Right ventricle myocardium superior (tissue), 1 donor: ENCODE results near the gene OLFML2A. TPM values are rescaled to one million over a fixed set of nuclear protein-coding genes. Genes with fewer than 3 reads are reported as not detected.

Experiments
- ATAC-seq: fragments of 200-7000 bp; cut with Tn5 transposase; one replicate; pipeline ENCODE4 v1.9.1; 2020; ENCODE audit warnings: mild to moderate bottlenecking; ENCODE audit not compliant: poor library complexity
- DNase-seq: peaks from one replicate; pipeline ENCODE4 v3.0.0-alpha.2; 2020
- intact Hi-C: fragments of 100-400 bp; cut with DNase I; formaldehyde crosslinking; loops from one replicate; pipeline ENCODE4 v1.11.2; 2022
- total RNA-seq: library from RNA; stranded (reverse); fragmentation: NEBNext Ultra II Directional; extraction: Animal tissue kit (Norgen Biotek cat#: 25700); gene quantifications from one replicate; pipeline ENCODE4 v1.2.1, GENCODE V29; 2021
- donor health status: DM: no; HTN: yes; CAD: no; lungs with severe emphysema.

The OLFML2A gene
- total RNA-seq, 1 donor from 2014 or later = 27.5 TPM

DNA sequence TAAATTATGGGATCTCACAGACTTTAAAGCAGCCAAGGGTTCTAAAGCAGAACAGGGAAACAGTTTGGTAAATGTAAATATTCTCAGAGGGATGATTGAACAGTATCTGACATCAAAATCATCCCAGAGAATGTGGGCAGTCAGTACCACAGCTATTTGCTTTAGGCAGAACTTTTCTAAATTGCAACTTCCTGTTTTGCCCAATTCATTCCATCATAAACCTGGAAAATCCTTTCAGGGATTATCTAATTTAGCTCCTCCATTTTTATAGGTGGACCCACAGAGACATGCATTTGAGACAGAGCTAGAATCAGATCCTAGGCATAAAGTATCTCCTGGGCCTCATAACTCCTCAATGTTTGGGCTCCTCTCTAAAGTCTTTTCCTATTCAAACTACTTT, 18.2 kb upstream of the OLFML2A start:
- DNase-seq = no peak
- intact Hi-C loops = no loop called here
- ATAC-seq = no peak

DNA sequence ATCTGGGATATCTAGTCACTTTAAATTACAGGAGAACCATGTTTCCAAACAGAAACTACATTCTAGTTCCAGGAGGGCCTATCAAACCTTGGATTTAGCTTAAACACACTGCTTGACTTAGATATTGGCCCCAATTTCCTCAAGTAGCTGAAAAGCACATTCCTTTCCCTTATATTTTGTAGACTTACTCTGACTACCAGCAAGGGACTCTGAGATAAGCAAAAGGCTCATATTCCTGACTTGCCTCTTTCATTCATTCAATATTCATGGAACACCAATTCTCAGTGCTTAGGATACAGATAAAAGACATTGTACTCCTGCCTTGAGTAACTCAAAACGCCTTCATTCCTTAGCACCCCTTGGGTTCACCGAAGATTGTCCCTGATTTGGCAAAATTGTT, 17.6 kb upstream of the OLFML2A start:
- intact Hi-C loops = no loop called here
- DNase-seq = no peak

DNA sequence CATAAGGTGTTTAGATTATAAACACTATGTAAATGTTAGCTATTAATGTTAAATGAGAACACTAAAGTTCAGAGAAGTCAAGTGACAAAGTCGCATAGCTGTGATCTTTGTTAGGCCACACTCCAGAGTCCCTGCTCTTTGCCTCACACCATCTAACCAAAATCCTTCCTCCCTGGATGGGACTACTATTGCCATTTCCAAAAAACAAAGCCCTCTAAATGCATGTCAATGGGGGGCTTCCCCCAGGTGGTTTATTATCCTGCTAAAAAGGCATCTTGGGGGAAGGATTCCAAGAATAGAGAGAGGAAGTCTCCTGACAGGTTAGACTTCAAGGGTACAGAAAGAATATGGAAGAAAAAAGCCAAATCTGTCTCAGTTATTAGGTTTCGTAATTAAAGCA, 16.2 kb upstream of the OLFML2A start:
- DNase-seq (no peak), ATAC-seq (no peak)
- intact Hi-C loops = no loop called here

More for the DNA sequence above, 17.6 kb upstream of the OLFML2A start:
- no peak for ATAC-seq

DNA sequence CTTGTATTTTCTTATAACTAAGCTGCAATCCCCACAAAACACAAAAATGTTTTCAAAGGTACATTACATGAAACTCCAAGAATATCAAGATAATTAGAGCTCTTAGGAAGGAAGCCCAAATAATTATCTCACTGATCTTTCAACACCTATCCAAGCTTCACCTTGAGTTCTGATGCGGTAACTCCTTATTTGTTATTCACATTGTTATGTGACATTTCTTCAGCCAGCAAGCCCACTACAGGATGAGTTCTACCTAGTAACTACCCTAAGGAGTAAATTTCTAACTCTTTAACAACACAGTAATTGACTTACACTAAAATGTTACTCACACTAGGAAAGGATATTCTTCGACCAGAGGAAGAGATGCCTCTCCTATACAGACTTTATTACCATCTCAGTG, 15.7 kb upstream of the OLFML2A start:
- no peak for DNase-seq
- ATAC-seq = no peak
- intact Hi-C loops = no loop called here

DNA sequence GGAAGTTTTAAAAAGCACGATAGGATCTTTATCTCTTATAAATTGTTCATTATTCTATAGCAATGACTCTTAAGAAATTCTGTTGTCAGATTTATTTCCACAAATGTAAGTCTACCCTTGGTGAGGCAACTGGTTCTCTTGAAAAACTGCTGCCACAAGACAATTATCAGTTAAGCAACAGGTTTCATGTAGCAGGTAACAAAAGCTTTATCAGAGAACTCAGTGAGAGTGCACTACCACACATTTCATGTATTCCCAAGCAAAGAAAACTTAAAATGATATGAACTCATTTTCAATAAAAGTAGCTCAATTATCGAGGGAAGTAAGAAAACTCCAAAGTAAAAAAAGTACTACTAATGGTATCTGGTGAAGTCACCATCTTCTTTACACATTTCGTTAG, 15.2 kb upstream of the OLFML2A start:
- intact Hi-C loops = no loop called here
- ATAC-seq = no peak
- DNase-seq = no peak

DNA sequence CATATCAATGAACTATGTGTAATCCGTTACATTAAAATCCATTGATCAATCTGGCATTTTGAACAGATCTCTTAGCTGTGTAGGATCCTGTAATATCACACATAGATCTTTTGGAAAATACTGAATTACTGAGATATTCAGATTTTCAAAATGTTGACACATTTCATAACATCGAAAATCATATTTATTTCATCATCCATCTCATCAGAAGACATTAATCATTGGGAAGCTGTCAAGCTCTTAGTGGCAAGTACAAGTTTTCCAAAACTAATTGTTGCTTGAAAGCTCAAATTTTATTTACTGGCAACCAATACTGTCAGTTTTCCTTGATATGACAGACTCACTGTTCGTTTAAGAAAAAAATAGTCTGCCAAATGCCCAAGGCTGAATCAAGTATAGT, 14.3 kb upstream of the OLFML2A start:
- ATAC-seq = no peak
- intact Hi-C loops = no loop called here

DNA sequence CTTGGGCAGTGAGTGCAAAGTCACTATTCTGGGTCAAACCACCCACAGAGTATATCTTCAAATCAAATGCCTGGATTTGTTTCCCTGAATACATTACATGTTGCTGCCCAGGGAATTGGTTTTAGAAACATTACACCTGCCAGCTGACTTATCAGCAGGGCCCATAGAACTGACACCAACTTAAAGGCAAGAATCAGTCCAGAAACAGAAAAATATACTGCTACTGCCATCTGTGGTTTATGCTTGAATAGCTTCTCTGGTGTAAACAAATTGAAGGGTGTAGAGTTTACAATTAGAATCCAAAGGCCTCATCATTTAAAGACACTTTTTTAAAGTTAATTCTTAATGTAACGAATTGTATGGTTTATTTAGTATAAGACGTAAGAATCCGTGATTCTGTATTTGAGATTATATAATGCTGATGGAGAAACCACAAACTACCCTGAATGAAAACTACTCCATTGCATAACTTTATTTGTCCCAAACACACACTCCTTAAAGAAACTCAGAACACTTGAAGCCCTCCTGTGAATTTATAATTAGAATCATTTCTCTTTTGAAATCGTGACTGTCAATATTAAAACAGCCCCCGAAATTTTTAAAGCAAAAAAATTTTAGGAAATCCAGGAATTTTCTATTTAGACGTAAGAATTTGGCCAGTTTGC, 12.0 kb upstream of the OLFML2A start:
- ATAC-seq (no peak), DNase-seq (no peak)
- intact Hi-C loops = no loop called here

More for the DNA sequence above, 14.3 kb upstream of the OLFML2A start:
- DNase-seq = no peak

DNA sequence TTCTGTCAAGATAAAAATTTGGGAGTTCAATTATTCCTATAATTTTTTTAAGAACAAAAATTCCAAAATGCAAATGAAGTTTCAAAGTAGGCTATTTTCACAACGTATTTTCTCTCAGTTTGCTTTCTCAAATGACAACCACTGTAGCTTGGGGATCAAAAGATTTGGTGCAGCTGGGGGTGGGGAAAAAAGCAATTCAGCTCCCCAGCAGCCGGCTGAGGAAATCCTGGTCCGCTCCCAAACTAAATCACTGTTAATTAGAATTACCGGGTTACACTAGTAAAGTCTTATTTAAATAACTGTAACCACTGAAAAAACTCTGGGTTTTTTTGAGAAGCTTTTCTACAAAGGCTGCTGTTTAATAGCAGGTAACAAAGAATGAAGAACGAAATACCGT, 11.5 kb upstream of the OLFML2A start:
- intact Hi-C loops = no loop called here
- no peak for DNase-seq
- ATAC-seq = no peak

DNA sequence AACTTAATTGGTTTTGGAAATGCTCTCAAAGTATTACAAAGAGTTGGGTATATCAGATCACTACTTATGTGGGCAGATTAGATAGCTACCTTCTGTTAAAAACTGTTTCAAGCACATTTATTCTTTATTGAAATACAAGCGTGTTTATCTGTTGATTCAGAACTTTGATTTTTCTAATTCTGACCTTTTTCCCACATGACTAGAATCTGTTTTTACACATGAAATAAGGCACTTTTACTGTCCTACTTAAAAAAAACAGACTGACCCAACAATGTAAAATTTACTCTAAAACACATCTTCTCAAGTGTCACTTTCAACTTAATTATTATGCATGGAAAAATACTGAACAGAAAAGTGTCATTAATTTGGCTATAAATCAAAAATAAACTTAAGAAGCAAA, 10.6 kb upstream of the OLFML2A start:
- ATAC-seq (no peak), DNase-seq (no peak)
- intact Hi-C loops = no loop called here

DNA sequence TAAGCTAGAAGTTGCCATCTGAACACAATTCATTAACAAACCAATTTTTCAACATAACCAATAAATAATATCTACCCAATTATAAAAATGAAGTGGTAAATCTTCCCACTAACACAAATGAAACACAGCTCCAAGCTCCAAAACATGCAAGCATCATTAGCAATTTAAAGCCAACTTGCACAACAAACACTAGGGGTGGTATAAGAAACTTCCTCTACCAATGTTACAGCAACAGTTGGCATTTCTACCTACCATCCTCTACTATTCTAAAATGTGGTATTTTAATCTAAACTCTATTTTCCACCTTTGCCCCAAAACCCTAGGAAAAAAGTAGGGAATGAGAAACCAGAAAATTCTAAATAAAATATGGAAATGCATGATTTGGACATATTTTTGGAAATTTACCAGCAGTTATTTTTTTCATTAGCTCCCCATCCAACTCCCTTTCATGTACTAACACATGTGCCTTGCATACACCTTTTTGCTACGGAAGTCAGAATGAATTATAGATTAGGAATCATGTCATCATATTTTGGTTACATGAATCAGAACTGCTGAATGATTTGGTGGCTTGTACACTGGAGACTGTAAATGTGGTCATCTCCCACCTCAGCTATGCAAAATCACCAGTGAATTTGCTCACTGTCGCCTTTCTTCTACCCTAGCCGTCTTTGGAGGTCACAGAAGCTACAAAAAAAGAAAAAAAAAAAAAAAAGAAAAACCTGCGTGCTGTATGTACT, 9.9 kb upstream of the OLFML2A start:
- DNase-seq (no peak), ATAC-seq (no peak)
- intact Hi-C loops = no loop called here

DNA sequence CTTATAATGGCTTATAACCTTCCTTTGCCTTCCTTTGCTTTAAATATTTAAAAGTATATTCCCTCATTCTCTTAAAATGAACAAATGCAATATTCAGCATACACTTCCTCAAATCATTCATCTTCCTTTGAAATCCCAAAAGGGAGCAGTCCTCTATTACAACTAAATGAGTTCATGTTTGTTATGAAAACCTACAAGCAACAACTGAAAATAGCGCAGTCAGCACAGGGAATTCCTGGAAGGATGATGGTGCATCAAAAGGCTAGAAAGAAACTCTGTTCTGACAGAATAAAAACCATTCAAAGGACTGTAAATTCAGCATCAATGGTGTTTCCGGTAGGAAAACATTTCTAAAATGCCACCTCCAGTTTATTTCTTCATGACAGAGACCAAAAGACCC, 9.1 kb upstream of the OLFML2A start:
- no peak for DNase-seq
- intact Hi-C loops = no loop called here
- no peak for ATAC-seq

DNA sequence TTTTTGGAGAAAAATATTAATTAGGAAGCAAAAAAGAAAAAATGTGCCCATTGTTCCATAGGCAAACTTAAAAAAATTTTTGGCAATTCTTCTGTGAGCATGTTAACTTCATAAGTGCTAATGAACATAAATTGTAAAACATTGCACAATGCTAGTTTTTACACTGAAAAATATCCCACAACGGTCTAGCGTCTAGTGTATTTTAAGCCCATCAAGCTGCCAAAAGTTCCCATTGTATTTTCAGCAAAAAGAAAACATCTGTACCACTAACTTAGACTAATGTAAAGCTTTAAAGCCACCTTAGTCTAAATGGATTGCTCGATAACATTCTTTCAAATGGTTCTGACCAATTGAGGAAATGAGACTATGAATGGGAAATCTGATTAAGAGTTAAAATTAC, 8.6 kb upstream of the OLFML2A start:
- DNase-seq = no peak
- no peak for ATAC-seq
- intact Hi-C loops = no loop called here

DNA sequence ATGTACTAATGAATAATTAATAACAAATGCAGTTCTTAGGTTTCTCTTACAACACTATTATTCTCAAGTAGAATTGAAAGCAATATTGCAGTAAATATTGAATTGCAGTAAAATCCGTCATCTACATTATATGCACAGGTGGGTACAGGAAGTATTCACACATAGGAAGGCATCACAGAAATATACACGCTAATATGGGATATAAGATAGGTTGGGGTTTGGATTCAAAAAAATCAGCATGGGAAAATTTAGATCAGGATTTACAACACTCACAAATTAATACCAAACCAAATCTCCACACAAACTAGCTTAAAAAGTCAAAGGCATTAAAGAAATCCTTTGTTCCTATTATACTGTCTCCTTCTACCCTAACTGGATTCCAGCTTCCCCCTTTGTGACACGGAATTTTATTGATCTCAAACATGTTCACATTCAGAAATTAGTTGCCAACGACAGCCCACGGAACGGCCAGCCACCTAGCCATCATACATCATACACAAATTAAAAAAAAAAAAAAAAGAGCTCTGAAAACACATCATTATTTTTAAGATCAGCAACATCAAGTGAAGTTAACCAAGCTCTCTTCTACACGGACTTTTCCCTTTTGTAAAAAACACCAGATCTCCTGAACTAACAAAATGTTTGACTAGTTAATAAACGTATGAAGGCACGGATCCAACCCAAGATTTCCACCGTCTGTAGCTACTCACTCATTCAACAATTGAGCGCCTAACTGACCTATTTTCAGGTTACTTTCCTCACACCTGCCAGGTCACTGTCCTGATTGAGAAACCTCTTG, 8.0 kb upstream of the OLFML2A start:
- intact Hi-C loops = no loop called here
- ATAC-seq (no peak), DNase-seq (peak; percentile 34)

DNA sequence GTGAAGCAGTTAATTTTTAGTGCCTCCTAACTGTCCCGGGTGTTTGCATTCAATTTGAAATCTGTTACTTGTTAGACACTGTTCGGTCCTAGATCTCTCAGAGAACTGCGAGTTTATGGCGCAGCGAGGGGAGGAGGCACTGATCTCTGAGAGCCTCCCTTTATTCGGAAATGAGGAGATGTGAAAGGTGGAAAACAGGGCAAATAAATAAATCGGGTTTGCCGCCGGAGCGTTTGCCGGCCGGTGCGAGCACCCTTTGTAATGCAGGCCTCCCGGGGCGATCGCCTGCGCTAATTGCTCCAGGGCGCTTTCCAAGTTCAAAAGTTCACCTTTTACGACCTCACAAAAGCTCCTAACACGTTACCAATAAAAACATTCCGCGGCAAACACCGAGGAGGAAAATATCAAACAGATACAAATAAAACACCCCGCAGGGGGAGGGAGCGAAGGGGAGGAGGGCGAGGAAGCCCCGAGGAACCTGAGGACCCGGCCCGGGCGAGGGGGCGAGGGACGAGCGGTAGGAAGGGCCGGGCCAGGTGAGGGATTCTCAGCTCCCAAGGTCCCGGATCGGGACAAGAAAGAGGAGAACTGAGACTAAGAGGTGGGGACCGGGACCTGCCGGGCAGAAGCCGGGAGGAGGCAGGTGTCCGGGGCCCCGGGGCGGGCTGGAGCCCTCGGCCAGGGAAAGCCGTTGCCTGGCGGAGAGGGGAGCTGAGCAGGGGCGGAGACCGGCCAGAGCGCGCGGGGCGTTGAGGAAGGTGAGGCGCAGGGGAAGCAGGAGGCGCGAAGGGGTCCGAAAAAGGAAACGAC, 7.2 kb upstream of the OLFML2A start:
- no peak for ATAC-seq
- DNase-seq = peak; percentile 55
- intact Hi-C loops = no loop called here

DNA sequence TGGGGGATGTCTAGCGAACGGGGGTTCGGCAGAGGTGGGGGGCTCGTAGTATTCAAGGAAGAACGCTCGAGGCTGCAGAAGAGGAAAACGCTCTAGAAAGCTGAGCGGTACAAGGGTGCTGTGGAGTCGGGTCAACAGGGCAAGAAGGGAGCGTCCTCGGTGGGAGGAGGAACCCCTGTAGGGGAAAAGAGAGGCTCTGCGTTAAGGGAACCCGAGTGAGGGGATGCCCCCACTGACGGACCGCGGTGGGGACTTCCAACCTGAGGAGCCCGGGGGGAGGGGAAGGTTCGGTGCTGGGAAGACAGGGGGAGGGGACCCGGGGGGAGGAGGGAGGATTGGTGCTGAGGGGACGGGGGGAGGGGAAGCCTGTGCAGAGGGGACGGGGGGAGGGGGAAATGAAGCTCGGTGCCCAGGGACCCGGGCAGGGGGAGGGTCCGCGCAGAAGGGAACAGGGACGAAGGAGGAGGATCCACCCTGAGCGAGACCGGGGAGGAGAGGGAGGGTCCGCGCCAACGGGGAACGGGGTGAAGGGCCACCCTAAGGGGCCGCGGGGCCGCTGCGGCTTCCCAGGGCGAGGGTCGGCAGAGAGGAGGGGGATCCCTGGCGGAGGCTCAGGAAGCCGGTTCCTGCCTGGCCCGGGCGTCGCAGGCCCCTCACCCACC, 6.4 kb upstream of the OLFML2A start:
- DNase-seq = peak; percentile 45
- ATAC-seq = peak; percentile 0
- intact Hi-C loops = no loop called here

DNA sequence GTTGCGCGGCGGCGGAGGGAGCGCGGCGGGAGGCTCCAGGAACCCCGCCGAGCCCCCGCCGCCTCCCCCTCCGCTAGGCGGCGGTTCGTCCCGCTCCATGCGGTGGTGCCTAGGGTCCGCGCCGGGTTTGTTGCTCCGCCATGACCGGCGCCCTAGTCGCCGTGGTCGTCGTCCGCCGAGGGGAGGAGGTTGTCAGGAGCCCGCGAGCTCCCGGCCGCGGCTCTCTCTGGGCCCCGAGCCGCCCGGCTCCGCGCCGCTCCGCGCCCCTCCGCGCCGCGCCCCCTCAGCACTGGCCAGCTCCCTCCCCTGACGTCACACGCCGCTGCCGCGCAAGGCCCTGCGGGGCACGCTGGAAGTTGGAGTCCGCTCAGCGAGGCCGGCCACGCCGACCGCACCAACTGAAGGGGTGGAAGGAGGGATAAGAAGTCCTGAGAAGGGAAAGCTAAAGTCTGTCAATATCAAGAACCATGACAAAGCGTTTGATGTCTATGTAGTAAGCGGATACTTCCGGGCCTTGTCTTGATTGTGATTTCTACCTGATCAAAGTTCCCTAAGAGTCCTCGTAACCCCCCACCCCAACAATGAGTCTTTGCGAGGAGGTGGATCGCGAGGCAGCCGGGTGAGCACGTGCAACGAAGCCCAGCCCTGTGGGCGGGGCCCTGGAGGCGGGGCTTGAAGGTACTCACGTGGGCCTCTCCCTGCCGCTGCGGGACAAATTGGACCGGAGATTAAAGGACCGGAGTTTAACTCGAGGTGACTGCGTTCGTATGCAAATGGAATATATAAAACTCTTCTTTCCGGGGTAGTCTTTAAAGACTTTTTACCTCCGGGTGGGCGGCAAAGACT, 5.7 kb upstream of the OLFML2A start, which contains the start of gene NR6A1:
Gene NR6A1, minus strand, starts transcription at position 291 of the 846 bp plus-strand sequence.
- peak; percentile 94 for ATAC-seq
- intact Hi-C loops = no loop called here
- peak; percentile 98 for DNase-seq

DNA sequence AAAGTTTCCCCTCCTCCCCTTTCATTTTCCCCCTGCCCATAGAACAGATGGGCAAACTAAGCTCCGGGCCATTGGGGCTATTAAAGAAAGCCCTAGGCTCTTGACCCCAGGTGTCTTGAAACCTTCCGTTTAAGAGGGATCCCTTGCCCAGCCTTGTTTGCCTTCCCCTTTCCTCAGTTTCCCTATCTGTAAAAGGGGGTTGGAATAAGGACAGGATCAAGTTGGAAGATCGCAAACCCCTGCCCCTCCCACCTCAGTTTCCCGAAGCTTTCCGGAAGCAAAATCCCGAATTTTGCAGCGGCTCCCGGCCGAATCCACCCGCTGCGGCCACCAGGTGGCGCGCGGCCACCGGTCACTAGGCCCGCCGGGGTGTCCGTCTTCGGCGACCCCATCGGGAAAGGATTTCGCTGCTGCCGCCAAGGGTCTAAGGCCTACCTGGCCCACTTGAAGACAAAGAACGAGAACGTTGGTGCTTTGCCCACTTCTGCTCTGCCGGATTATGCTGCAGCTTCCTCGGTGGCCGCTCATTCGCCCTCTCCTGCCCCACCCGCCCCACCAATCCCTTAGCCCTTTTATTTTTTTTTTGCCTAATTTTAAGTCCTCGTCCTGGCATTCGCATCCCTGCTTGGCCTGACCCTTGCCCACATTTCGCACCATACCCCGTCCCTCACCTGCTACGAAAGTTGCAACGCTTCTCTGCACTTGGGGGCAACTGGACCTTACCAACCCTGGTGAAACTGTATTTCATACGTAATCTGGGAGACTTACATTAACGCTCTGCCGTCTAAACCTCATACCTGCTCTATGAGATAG, 4.9 kb upstream of the OLFML2A start:
- DNase-seq (peak; percentile 82), ATAC-seq (peak; percentile 51)
- intact Hi-C loops = loop anchor here (1.0 kb wide), 1 partner anchor 80 kb away; no protein-coding TSS in a partner anchor
